ENCODE results near the gene POU5F2. TPM values are rescaled to one million over a fixed set of nuclear protein-coding genes. Genes with fewer than 3 reads are reported as not detected.

POU5F2 gene
- total and polyA plus RNA-seq, 8 donors, result 0.03 to 8.3 (median 2.6) TPM; not detected in 1

DNA sequence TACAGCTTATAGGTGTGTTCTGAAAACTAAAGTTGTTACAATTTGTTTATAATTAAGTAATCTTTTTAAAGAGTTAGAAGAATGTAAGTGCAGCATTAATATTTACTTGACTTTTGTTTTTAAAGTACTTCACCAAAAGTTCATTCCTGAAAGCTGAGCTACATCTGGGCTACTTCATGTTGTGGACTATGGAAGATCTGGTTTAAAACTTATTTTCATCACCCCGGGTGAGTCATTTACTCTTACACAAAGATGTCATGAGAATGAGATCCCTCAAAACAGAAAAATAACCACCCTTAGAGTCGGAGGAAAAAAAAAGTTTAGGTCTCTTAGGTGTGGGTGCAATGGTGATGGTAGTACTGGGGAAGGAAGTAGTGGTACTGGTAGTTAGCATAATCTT lies 5.1 kb downstream of the POU5F2 start:
- Histone ChIP-seq H3K27ac (no peak overlapping the region), H3K9me3 (no peaks in the 10 kb centered on the region), H3K4me1 (no peaks in the 10 kb centered on the region), H3K4me3 (no peak overlapping the region), H3K27me3 (no peaks in the 10 kb centered on the region), H3K36me3 (peaks cover 0 to 11% (median 10%) of the 10 kb centered on the region in 4 donors)
- WGBS, 5 donors, result 76 to 93% (median 90%) methylated on average over 2 of the region's 2 CpGs
- no peak for DNase-seq
- TF ChIP-seq POLR2AphosphoS5 (IDR thresholded peaks at IDR 0.05) (no peak), EP300 (IDR thresholded peaks at IDR 0.05) (no peak), POLR2A (IDR thresholded peaks at IDR 0.05) (no peak)
- TF ChIP-seq, protein P1, sequence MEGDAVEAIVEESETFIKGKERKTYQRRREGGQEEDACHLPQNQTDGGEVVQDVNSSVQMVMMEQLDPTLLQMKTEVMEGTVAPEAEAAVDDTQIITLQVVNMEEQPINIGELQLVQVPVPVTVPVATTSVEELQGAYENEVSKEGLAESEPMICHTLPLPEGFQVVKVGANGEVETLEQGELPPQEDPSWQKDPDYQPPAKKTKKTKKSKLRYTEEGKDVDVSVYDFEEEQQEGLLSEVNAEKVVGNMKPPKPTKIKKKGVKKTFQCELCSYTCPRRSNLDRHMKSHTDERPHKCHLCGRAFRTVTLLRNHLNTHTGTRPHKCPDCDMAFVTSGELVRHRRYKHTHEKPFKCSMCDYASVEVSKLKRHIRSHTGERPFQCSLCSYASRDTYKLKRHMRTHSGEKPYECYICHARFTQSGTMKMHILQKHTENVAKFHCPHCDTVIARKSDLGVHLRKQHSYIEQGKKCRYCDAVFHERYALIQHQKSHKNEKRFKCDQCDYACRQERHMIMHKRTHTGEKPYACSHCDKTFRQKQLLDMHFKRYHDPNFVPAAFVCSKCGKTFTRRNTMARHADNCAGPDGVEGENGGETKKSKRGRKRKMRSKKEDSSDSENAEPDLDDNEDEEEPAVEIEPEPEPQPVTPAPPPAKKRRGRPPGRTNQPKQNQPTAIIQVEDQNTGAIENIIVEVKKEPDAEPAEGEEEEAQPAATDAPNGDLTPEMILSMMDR (IDR thresholded peaks at IDR 0.05), result no peak
- intact Hi-C loops (cut with DNase I; ENCODE audit: low total_unique reads), result no loop called here

DNA sequence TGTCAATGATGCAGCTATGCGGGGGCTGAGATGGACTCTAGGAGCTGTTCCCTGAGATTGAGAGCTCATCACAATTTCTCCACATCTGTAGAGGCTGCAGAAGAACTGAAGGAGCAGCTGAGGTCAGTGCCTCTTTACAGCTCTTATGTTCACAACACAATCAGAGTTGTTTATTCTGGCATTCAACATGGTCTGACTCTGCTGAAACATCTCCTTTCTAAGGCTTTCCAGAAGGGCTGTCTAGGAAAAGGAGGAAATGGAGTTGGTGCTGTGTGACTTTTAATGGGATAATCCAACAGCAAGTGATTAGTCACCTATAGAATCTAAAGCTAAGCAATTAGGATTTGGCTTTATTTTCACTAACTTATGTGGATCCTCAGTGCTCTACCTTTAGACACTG lies 6.0 kb downstream of the POU5F2 start:
- TF ChIP-seq POLR2AphosphoS5 (IDR thresholded peaks at IDR 0.05), result no peak
- no peak for TF ChIP-seq POLR2A (IDR thresholded peaks at IDR 0.05)
- TF ChIP-seq, protein P1 (IDR thresholded peaks at IDR 0.05), result no peak
- TF ChIP-seq EP300 (IDR thresholded peaks at IDR 0.05), result no peak
- intact Hi-C loops (cut with DNase I; ENCODE audit: low total_unique reads), result no loop called here
- no peak for DNase-seq
- no peaks in the 10 kb centered on the region for H3K4me1 ChIP-seq
- no peak overlapping the region for H3K27ac ChIP-seq
- H3K36me3 ChIP-seq, result peaks cover 0 to 2% (median 1%) of the 10 kb centered on the region in 4 donors
- 83 to 96% (median 91%) methylated on average over 1 of the region's 1 CpG for WGBS, 5 donors
- H3K4me3 ChIP-seq, result no peak overlapping the region
- H3K9me3 ChIP-seq, result no peaks in the 10 kb centered on the region
- H3K27me3 ChIP-seq, result no peaks in the 10 kb centered on the region

DNA sequence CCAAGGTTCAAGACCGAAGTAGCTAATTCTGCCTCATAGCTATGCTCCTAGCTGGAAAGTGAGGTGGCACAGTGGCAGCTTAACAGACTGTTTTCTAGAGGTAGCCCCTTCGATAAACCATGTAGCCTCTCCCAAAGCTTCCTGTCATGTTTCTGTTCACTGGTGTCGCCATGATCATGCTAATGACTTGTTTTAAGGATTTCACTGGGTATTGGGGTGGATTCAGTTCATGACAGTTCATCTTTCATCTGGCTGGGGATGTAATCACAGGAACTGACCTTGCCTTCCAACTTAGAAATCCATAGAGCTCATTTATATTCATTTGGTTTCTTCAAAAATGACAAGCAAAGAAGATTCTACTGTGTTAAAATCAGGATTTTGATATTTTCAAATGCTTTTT lies 9.4 kb downstream of the POU5F2 start:
- H3K36me3 ChIP-seq, result no peaks in the 10 kb centered on the region
- no peaks in the 10 kb centered on the region for H3K9me3 ChIP-seq
- H3K4me3 ChIP-seq, result no peak overlapping the region
- WGBS, 5 donors, result 89 to 94% (median 91%) methylated on average over 3 of the region's 3 CpGs
- no peaks in the 10 kb centered on the region for H3K27me3 ChIP-seq
- DNase-seq, result no peak
- H3K27ac ChIP-seq, result no peak overlapping the region
- intact Hi-C loops (cut with DNase I; ENCODE audit: low total_unique reads), result no loop called here
- TF ChIP-seq POLR2A (IDR thresholded peaks at IDR 0.05) (no peak), POLR2AphosphoS5 (IDR thresholded peaks at IDR 0.05) (no peak), EP300 (IDR thresholded peaks at IDR 0.05) (no peak)
- TF ChIP-seq, protein P1 (IDR thresholded peaks at IDR 0.05), result no peak
- H3K4me1 ChIP-seq, result no peaks in the 10 kb centered on the region

DNA sequence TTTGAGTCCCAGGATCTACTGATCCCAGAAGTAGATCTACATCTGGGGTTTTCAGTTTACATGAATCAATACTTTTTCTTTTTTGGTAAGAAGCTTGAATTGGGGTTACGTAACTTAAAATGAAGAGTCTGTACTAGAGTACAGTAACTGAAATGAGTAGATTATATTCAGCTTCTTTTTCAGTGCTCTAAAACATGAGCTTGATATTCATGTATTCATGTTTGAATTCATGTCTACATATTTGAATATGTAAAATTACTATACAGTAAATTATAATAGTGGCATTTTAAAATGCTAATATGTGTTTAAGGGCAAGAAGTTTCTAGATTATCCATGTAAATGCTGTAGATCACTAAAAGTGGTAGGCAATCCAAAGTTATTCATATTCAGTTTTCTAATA lies 14.8 kb downstream of the POU5F2 start:
- intact Hi-C loops (cut with DNase I; ENCODE audit: low total_unique reads), result no loop called here
- no peak for DNase-seq
- H3K4me1 ChIP-seq, result no peaks in the 10 kb centered on the region
- H3K4me3 ChIP-seq, result no peak overlapping the region
- no peaks in the 10 kb centered on the region for H3K9me3 ChIP-seq
- no peaks in the 10 kb centered on the region for H3K27me3 ChIP-seq
- H3K36me3 ChIP-seq, result no peaks in the 10 kb centered on the region
- H3K27ac ChIP-seq, result no peak overlapping the region
- WGBS, 5 donors, result 96 to 100% (median 100%) methylated on average over 1 of the region's 1 CpG
- TF ChIP-seq POLR2A (IDR thresholded peaks at IDR 0.05) (no peak), POLR2AphosphoS5 (IDR thresholded peaks at IDR 0.05) (no peak), EP300 (IDR thresholded peaks at IDR 0.05) (no peak)
- TF ChIP-seq, protein P1 (IDR thresholded peaks at IDR 0.05), result no peak
